Neural crest cell (in vitro differentiated cells): ENCODE results near the gene TXN2. TPM values are rescaled to one million over a fixed set of nuclear protein-coding genes. Genes with fewer than 3 reads are reported as not detected.

ENCODE experiments used
- DNase-seq: peaks from one replicate; pipeline ENCODE4 v3.0.0; 2021; ENCODE audit warnings: low read depth, mixed read lengths, low spot score
- H3K27ac Mint-ChIP-seq: one replicate; pipeline ENCODE4 v1.8.0; 2021; ENCODE audit warnings: mild to moderate bottlenecking, mixed read lengths; ENCODE audit not compliant: unreplicated experiment
- H3K27me3 Mint-ChIP-seq: 2 replicates; pipeline ENCODE4 v1.8.0; 2021; ENCODE audit warnings: low read depth, mild to moderate bottlenecking, mixed read lengths
- H3K36me3 Mint-ChIP-seq: 2 replicates; pipeline ENCODE4 v1.8.0; 2021; ENCODE audit warnings: low read depth, mild to moderate bottlenecking, mixed read lengths
- H3K4me1 Mint-ChIP-seq: 2 replicates; pipeline ENCODE4 v1.8.0; 2021; ENCODE audit warnings: mixed read lengths
- H3K4me3 Mint-ChIP-seq: one replicate; pipeline ENCODE4 v1.8.0; 2021; ENCODE audit warnings: mild to moderate bottlenecking, mixed read lengths
- H3K9me3 Mint-ChIP-seq: 2 replicates; pipeline ENCODE4 v1.8.0; 2021; ENCODE audit warnings: mixed read lengths
- CTCF ChIP-seq: fragments of 200-600 bp; sonication (generic); conservative IDR thresholded peaks from 2 replicates; pipeline ENCODE4 v1.5.0; 2021; ENCODE audit warnings: antibody characterized with exemption, mild to moderate bottlenecking
- total RNA-seq: library from RNA; stranded (reverse); gene quantifications from 2 replicates; pipeline ENCODE4 v1.2.1, GENCODE V29; 2021

The TXN2 gene
- total RNA-seq, 1 donor from 2014 or later, result 77.9 TPM

DNA sequence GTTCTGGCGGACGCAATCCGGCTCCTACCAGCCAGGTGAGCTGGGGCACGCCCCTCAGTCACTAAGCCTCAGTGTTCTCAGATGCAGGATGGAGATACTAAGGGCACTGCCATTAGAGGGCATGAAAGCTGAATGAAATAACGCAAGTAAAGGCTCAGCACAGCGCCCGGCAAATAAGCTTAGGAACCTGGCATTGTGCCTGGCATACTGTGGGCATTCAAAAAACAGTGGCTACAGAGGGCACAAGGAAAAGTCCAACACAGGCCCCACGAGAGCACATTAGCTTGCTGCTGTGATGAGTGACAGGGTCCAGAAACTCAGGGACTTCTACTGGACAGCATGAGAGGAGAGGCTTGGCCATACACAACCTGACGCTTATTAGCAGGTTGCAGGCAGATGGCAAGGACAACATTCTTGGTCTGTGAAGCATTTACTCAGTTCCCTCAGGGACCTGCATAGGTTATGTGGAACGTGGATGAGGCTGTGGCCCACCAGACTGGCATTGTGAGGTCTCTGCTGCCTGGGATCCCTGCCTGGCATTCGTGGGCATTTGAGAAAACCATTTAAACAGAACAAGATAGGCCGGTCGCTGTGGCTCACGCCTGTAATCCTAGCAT lies 12.2 kb downstream of the TXN2 start:
- peak overlapping the region; percentile 71 for H3K27ac Mint-ChIP-seq
- no peaks in the 10 kb centered on the region for H3K27me3 Mint-ChIP-seq
- no peak overlapping the region for H3K4me3 Mint-ChIP-seq
- H3K4me1 Mint-ChIP-seq, result peaks cover 4% of the 10 kb centered on the region
- no peak for TF ChIP-seq CTCF
- no peaks in the 10 kb centered on the region for H3K9me3 Mint-ChIP-seq
- no peak for DNase-seq
- H3K36me3 Mint-ChIP-seq, result no peaks in the 10 kb centered on the region

- TF ChIP-seq CTCF, result no peak
- Mint-ChIP-seq H3K4me3 (no peak overlapping the region), H3K9me3 (no peaks in the 10 kb centered on the region), H3K27ac (no peak overlapping the region), H3K27me3 (no peaks in the 10 kb centered on the region), H3K36me3 (no peaks in the 10 kb centered on the region), H3K4me1 (peaks cover 4% of the 10 kb centered on the region)
- DNase-seq, result no peak
Measured at GRCh38 chr22:36467946-36468345, 13.5 kb downstream of the TXN2 start.

DNA sequence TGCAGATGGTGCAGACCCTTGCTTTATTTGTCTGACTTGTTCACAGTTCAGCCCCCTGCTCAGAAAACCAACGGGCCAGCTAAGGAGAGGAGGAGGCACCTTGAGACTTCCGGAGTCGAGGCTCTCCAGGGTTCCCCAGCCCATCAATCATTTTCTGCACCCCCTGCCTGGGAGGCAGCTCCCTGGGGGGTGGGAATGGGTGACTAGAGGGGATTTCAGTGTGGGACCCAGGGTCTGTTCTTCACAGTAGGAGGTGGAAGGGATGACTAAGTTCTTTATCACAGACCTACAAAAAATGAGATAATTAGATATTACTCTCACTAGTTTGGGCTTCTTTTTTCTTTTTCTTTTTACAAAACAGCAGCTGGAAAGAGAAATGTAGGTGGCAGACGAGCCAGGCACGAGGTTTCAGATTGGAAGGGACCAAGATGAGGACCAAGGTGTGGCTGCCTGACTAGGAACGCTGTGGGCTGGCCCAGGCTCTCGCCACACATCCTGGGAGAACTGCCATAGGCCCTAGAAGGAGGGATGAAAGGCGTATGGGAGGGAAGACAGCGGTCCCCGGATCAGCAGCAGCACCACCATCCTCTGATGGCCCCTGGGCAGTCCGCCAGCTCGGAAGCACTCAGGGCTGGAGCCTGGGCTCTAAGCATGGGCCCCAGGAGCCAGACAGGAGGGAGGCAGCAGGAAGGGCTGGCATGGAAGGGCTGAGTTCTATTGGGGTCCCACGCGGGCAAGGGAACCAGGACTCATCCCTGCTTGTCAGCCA lies 14.2 kb downstream of the TXN2 start:
- no peak for DNase-seq
- H3K27me3 Mint-ChIP-seq, result no peaks in the 10 kb centered on the region
- peaks cover 4% of the 10 kb centered on the region for H3K4me1 Mint-ChIP-seq
- no peak overlapping the region for H3K4me3 Mint-ChIP-seq
- H3K9me3 Mint-ChIP-seq, result no peaks in the 10 kb centered on the region
- peak overlapping the region; percentile 43 for H3K27ac Mint-ChIP-seq
- no peak for TF ChIP-seq CTCF
- no peaks in the 10 kb centered on the region for H3K36me3 Mint-ChIP-seq

DNA sequence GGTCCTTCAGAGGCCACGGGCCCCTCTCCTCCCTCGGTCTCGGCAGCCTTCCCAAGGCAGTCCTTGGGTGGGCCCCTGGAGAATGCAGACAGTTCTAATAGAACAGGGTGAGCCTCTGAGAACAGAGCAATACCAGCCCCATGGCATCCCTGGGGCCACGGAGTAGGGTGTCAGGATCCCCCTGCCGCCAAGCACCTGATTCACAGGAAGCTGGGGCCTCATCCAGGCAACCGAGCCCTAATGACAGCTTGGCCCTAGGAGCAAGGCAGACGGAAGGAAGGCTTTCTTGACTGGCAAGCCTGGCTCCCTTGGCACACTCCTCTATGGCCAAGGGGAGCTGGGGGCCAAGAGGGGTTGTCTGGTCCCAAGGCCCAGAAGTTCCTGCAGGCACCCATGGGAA lies 15.2 kb downstream of the TXN2 start:
- Mint-ChIP-seq H3K4me3 (no peak overlapping the region), H3K9me3 (no peaks in the 10 kb centered on the region), H3K27ac (no peak overlapping the region), H3K36me3 (no peaks in the 10 kb centered on the region), H3K27me3 (no peaks in the 10 kb centered on the region), H3K4me1 (peaks cover 4% of the 10 kb centered on the region)
- no peak for TF ChIP-seq CTCF
- DNase-seq, result no peak

- H3K27ac Mint-ChIP-seq, result no peak overlapping the region
- no peaks in the 10 kb centered on the region for H3K27me3 Mint-ChIP-seq
- no peak for DNase-seq
- peaks cover 4% of the 10 kb centered on the region for H3K4me1 Mint-ChIP-seq
- H3K9me3 Mint-ChIP-seq, result no peaks in the 10 kb centered on the region
- H3K4me3 Mint-ChIP-seq, result no peak overlapping the region
- H3K36me3 Mint-ChIP-seq, result no peaks in the 10 kb centered on the region
- TF ChIP-seq CTCF, result no peak
Measured at GRCh38 chr22:36465232-36466021, 16.0 kb downstream of the TXN2 start.
